GM21526 (cell line): ENCODE measurements around the gene RNF224.

Experiments
- ATAC-seq: cut with Tn5 transposase; IDR thresholded peaks from one replicate; pipeline ENCODE4 v1.9.1; 2021; ENCODE audit warnings: moderate library complexity; ENCODE audit not compliant: unreplicated experiment, low FRiP score

RNF224 gene

GRCh38 chr9:137213160-137214060 is 13.9 kb upstream of the RNF224 start:
- no peak for ATAC-seq

- no peak for ATAC-seq
These were observed 12.7 kb upstream of the RNF224 start for GRCh38 chr9:137214620-137215019.

- no peak for ATAC-seq
These were observed 11.9 kb upstream of the RNF224 start for GRCh38 chr9:137215196-137215986.

DNA sequence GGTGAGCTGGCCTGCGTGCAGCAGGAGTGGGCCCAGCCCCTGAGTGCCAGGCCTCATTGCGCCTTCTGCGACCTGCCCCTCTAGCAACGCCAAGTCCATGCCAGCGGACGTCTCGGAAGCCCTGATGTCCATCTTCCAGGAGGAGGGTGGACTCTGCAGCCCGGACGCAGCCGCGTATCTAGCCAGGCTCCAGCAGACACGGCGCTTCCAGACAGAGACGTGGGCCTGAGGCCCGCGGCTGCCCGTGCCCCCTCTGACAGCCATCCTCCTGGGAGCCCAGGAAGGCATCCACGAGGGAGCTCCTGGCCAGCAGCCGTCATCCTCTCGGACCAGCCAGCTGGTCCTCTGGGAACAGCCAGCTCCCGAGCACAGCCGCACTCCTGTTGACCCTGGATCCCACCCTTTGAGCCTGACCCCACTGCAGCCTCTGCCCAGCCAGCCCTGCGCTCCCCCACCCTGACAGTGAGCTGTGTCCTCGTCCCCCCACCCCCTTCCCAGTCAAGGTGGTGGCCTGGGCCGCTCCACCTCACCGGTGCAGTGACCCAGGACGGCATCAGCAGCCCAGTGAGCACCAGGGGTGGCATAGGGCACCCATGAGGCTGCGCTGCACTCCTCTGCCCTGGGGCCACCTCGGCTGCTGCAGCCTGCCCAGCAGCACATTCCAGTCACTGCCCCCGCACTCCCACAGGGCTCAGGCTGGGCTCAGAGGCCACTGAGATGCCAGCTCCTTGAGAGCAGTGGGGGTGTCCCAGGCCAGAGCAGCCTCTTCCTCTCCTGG is 10.9 kb upstream of the RNF224 start:
- ATAC-seq: no peak

DNA sequence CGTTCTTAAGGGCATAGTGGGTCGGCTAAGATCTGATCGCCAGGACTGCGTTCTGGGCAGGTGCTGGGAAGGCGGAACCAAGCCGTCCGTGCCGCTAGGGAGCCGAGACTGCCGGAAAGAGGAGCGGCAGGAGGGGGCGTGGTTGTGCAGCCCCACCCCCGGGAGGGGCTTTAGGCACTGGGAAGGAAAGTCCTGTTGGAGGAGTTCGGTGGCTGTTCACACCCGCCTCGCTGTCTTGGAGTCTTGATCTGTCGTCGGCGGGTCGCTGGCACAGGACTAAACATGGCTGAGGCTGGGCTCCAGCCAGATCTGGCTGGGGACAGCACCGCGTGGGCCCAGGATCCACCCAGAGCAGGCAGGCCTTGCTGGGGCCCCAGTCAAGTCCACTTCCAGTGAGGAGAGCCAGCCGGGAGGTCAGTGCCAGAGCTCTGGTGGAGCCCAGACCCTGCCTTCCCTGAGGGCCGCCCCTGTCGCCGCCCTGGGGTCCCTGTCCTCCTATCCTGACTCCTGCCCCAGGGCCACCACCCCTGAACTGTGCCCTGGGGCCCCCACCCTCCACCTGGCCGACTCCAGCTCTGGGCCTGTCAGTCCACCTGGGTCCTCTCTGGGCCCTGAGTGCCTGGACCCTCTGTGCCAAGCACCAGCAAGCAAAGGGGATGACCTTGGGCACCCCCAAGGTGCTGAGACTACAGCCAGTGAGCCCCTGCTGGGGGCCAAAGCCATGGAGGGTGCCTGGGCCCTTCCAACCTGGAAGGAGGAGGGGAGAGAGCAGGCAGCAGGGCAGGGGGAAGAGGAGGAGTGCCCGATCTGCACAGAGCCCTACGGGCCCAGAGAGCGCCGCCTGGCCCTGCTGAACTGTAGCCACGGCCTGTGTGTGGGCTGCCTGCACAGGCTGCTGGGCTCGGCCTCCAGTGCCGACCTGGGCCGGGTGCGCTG is 9.8 kb upstream of the RNF224 start:
- no peak for ATAC-seq

- ATAC-seq: no peak
These were observed 9.0 kb upstream of the RNF224 start for GRCh38 chr9:137218212-137218753.

- no peak for ATAC-seq
These were observed 8.5 kb upstream of the RNF224 start for GRCh38 chr9:137218754-137219271.

GRCh38 chr9:137219757-137220316 is 7.5 kb upstream of the RNF224 start:
- no peak for ATAC-seq

- no peak for ATAC-seq
These were observed 6.8 kb upstream of the RNF224 start for GRCh38 chr9:137220317-137221094.

DNA sequence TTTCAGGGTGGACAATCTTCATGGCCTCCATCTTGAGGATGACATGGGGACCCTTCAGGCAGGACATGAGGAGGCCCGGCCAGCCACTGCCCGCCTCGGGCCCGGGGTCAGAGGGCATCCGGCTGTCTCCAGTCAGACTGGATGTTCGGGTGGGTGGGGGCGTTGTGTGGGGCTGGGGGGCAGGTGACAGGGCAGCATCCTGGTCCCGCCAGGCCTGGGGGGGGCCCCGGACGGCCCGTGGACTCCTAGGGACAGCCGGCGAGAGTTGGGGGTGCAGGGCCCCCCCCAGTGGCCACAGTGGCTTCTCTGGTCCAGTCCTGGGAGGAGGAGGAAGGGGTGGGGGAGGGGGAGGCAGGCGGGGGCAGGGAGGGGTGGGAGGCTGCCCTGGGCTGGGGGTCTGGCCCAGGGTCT is 6.2 kb upstream of the RNF224 start:
- no peak for ATAC-seq

DNA sequence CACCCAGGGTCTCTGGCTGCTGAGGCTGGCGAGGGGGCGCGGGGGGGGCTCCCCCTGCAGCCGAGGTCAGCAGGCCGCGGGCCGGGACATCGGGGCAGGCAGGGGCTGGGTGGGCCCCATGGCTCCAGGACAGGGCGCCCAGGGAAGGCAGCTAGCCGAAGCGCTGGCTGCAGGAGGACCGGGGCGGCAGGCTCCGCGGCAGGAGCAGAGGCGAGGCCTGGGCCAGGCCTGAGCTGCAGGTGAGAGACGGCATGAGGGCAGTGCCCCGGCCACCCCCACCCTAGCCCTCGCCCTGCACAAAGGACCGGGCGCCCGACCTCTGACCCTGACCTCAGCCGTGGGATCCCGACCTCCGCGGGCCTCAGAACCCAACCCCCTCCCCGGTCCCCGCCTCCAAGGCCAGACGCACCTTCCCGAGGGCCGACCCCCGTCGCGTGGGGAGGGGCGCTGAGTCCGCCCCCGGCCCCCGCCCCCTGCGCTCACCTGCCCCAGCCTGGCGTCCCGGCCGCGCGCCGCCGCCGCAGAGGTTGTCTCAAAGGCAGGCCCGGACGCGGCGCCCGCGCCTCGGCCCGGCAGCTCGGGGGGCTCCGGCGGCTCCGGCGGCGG is 5.7 kb upstream of the RNF224 start:
- ATAC-seq: no peak

DNA sequence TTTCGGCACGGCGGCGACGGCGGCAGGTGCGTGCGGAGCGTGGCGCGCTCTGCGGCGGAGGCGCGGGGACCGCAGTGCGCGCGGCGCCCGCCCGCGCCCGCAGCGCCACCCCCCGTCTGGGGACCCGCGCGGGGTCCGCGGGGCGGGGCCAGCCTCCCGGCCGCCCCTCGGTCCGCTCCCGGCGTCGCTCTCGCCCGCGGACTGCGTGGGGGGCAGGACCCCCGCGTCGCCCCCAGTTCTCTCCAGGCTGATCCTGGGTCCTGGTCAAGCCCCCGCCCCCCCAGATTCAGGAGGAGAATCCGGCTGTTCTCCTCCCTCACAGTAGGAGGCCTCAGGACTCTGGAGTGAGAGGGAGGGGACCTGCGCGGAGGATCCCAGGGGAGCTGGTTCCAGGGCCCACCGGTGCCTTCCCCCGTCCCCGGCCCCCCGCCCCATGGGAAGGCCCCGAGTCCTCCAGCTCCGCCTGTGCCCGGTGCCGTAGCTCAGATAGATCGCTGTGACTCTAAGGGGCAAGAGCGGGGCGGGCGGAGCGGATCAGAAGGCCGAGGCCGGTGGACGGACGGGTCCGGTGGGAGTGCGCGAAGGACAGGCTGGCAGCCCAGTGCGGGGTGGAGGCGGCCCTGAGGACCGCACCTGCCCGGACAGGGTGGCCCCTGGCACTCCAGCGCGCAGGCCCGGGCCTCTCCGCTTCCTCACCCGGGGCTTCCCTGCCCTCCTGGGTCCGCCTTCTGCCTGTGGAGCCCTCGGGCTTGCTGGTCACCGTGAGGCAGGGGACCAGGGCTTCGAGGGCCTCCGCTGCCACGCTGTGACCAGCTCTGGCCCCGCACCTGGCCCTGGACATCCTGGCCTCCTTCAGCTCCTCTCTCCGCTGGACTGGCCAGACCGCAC is 4.9 kb upstream of the RNF224 start, which contains the start of gene RNF208:
Gene RNF208, minus strand, starts transcription at position 51 of the 888 bp plus-strand sequence. CDS start 1,028 bp downstream, outside the sequence.
- ATAC-seq: no peak

DNA sequence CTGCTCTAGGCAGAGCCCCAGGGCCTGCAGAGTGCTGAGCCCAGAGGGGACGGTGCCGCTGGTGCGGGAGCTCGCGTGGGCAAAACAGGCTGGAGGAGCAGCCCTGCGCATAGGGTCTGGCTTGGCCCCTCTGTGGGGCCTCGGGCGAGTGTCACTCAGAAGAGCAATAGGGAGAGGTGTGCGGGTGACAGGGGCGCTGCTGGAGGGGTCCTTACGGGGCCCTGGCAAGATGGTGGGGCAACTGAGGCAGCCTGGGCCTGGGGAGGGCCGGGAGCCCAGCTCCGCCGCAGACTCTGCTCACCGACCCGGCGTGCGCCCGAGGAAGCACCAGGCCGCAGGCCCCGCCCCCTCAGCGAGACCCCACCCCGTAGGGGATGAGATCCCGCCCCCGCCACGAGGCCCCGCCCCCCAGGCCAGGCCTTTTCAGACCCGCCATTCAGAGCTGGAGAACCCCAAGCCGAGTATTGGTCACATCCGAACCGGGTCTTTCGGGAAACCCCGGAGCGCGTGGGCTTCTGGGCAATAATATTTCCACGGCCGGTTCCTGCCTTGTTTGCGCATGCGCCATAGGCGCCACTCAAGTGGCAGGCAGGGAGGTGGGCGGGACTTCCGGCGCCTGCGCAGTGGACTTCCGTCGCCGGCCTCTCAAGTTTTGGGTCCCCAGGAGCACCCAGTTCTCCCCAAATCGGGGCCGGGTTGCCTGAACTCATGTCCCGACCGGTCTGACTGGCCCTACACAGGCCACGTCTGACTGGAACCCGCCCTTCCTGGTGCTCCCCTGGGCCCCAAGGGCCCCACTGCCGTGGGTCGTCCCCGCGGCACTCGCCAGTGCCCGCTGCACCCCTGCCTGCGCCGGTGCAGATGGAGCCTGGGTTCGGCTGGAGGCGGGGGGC is 4.0 kb upstream of the RNF224 start:
- peak; percentile 55 for ATAC-seq

DNA sequence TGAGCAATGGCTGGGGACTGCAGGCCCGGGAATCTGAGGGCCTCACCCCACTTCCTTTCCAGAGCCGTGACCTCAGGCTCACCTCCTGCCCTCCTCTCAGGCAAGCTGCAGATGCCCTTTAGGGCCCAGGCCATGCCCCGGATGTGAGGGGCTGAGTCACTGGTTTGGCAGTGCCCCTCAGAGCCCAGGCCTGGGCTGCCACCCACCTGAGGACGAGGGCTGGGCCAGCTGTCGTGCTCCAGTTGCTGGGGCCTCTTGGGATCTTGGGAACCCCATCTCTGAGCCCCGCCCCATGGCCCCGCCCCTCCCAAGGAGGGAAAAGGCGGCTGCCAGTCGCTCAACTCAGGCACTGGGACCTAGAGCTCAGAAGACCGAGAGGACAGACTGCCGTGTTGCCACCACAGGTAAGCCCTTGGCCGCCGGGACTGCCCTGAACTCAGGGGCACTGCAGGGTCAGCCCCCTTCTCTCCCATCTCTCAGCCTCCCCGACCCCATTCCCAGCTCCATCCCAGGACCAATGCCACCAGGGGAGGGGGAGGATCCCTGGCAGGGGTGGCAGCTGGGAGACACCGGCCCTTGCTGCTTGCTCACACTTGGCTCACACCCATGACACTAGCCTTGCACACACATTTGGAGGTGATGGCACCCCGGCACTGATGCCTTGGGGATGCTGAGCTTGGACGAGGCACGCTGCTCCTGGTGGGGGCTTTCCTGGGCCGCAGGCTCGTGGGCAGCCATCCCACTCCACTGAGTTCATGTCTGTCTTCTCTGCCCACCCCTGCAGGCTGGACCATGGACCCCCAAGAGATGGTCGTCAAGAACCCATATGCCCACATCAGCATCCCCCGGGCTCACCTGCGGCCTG is 2.2 kb upstream of the RNF224 start, which contains the start of gene CYSRT1:
Gene CYSRT1, plus strand, starts transcription at position 345 of the 865 bp plus-strand sequence. Its CDS starts 448 bp downstream, at position 793.
- ATAC-seq: no peak
